Effector memory CD4-positive, alpha-beta T cell (primary cell): Measurements from ENCODE around the gene STAMBP.

Experiments
- DNase-seq, 3 donors: peaks; one replicate each; pipeline ENCODE4 v3.0.0-alpha.2; 2020
- H3K27ac ChIP-seq: 2 replicates; pipeline ENCODE4 v1.7.0; 2013; ENCODE audit warnings: mild to moderate bottlenecking, low read length, moderate library complexity; ENCODE audit not compliant: insufficient read depth, poor library complexity, severe bottlenecking
- H3K27me3 ChIP-seq: replicated peaks from 2 replicates; pipeline ENCODE4 v1.7.0; 2013; ENCODE audit warnings: mild to moderate bottlenecking, low read length; ENCODE audit not compliant: insufficient read depth, control insufficient read depth, poor library complexity, severe bottlenecking
- H3K36me3 ChIP-seq: 2 replicates; pipeline ENCODE4 v1.7.0; 2013; ENCODE audit warnings: mild to moderate bottlenecking, low read length, moderate library complexity; ENCODE audit not compliant: control insufficient read depth, insufficient read depth
- H3K4me1 ChIP-seq: 2 replicates; pipeline ENCODE4 v1.7.0; 2013; ENCODE audit warnings: low read length, mild to moderate bottlenecking; ENCODE audit not compliant: control insufficient read depth, insufficient read depth, poor library complexity, severe bottlenecking
- H3K4me3 ChIP-seq: 2 replicates; pipeline ENCODE4 v1.7.0; 2013; ENCODE audit warnings: low read length, low read depth, mild to moderate bottlenecking; ENCODE audit not compliant: insufficient read depth, poor library complexity, severe bottlenecking
- H3K9me3 ChIP-seq: 2 replicates; pipeline ENCODE4 v1.7.0; 2013; ENCODE audit warnings: mild to moderate bottlenecking, low read length, moderate library complexity; ENCODE audit not compliant: control insufficient read depth

Gene STAMBP

GRCh38 chr2:73836141-73836943 is 7.6 kb downstream of the STAMBP start:
- H3K9me3 ChIP-seq = no peaks in the 10 kb centered on the region
- H3K36me3 ChIP-seq = peaks cover 5% of the 10 kb centered on the region
- H3K4me3 ChIP-seq = no peak overlapping the region
- H3K27ac ChIP-seq = no peak overlapping the region
- H3K4me1 ChIP-seq = no peaks in the 10 kb centered on the region
- H3K27me3 ChIP-seq = no peaks in the 10 kb centered on the region
- no peak for DNase-seq

DNA sequence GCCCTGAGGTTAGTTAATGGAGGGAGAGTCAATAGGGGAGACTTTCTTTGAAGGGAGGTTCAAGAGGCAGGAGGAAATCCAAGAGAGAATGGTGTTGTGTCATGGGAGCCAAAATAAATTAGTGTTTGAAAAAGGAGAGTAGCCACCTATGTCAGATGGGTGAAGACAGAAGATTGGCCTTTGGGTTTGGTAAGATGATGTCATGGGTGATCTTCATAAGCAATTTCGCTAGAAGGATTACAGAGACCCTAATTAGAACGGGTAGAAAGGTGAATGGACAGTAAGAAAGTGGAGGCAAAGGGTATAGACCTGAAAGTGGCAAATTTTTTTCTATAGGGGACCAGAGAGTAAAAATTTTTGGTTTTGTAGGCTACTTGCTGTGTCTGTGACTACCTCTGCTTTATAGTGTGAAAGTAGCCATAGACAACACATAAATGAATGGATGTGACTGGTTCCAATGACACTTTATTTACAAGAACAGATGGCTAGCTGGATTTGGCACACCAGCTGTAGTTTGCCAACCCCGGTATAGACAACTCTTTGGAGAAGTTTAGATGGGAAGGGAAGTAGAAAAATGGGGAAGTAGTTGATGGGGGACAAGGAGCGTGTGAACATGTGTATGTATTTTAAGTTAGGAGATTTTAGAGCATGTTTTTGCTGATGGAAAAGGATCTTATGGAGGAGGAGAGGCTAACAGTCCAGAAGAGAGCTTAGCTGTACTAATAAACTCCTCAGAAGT is 9.3 kb downstream of the STAMBP start:
- Histone ChIP-seq H3K27ac (no peak overlapping the region), H3K4me1 (no peaks in the 10 kb centered on the region), H3K27me3 (no peaks in the 10 kb centered on the region), H3K9me3 (no peaks in the 10 kb centered on the region), H3K4me3 (no peak overlapping the region), H3K36me3 (peaks cover 5% of the 10 kb centered on the region)
- DNase-seq = no peak

DNA sequence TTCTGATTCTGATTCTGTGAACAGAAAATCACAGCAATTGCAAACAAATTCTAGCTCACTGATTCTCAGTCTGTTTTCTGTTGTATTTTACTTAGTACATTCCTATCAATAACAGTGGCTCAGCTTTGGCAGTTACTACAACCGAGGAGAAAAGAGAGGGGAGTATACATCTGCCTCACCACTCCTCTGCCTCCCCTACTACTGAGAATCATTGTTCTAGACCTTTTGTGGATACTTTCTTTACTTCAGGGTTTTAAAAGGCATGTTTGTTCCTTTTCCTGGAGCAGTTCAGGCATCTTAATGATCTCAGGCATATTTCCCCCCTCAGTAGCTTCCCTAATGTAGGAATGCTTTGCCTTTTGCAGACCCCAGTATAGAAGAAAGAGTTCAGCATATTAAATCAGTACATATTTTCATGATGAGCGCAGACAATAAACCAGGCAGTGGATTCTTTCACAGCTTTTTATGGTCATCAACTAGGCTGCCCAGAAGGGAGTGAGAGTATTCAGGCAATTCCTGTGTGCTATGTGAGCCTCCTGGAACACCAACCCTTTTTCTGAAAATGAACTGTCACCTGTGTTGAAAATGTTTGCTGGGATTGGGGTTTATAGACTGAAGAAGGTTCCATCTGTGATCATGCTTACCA is 10.3 kb downstream of the STAMBP start:
- H3K4me3 ChIP-seq = no peak overlapping the region
- H3K9me3 ChIP-seq = no peaks in the 10 kb centered on the region
- H3K27ac ChIP-seq = no peak overlapping the region
- peaks cover 7% of the 10 kb centered on the region for H3K36me3 ChIP-seq
- H3K27me3 ChIP-seq = no peaks in the 10 kb centered on the region
- no peak for DNase-seq
- H3K4me1 ChIP-seq = no peaks in the 10 kb centered on the region

DNA sequence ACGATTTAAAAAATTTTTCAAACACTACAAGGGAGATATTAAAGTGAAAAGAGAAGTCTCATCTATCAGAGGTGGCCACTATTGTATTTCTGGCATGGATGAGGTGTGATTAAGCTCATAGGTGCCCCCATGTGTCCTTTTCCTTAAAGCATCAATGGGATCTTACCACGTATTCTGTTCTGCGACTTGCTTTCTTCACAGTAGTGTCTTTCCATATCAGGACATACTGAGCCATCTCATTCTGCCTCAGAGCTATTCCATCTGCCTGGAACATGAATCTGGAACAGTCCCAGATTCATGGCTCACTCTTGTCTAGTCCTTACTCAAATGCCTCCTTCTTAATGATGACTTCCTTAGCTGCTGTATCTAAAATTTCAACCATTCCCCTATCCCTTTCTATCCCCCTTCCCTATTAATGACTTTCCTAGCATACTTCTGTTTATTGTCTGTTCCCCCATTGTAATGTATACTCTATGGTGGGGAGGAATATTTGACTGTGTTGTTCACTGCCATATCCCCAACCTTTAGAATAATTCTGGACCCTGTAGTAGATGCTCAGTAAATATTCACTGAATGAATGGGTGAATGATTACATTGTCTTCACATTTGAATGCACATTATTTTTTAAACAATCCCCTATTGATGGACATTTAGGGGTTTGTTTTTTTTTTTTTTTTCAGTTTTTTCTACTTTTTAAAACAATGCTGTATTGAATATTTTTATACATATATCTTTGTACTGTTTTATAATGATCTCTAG is 11.1 kb downstream of the STAMBP start:
- no peak overlapping the region for H3K27ac ChIP-seq
- no peak overlapping the region for H3K4me3 ChIP-seq
- H3K4me1 ChIP-seq = no peaks in the 10 kb centered on the region
- H3K36me3 ChIP-seq = peaks cover 10% of the 10 kb centered on the region
- DNase-seq = no peak
- no peaks in the 10 kb centered on the region for H3K9me3 ChIP-seq
- H3K27me3 ChIP-seq = no peaks in the 10 kb centered on the region

DNA sequence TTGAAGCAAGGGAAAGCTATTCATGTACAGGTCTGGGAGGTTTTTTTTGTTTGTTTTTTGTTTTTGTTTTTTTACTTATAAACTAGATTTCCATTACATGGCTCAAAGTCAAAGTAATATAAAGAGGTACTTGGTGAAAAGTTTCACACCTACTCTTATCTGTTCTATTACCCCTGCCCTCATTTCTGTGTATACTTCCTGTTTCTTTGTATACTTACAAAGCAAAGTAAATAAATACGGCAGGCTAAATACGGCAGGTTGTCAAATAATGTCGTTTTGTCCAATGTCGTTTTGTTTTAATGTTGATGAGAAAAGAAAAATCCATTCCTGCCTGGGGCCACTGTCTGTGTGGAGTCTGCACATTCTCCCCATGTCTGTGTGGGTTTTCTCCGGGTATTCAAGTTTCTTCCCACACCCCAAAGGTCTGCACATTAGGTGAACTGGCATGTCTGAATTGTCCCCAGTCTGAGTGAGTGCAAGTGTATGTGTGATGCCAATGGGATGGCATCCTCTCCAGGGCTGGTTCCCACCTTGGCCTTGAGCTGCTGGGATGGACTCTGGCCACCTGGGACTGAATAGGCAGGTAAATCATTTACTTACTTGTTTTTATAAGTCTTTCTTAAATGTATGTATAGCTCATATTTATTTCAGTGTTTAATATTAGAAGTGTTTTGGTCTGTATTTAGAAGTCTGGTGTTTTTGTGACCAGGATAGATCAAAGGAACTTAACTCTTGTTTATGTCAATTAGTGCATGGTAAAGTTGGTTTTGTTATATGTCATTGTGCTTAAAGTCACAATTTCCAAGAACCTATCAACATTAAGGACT is 13.4 kb downstream of the STAMBP start:
- Histone ChIP-seq H3K4me3 (no peak overlapping the region), H3K27ac (no peak overlapping the region), H3K9me3 (no peaks in the 10 kb centered on the region), H3K4me1 (no peaks in the 10 kb centered on the region), H3K36me3 (peaks cover 31% of the 10 kb centered on the region), H3K27me3 (no peaks in the 10 kb centered on the region)
- no peak for DNase-seq

DNA sequence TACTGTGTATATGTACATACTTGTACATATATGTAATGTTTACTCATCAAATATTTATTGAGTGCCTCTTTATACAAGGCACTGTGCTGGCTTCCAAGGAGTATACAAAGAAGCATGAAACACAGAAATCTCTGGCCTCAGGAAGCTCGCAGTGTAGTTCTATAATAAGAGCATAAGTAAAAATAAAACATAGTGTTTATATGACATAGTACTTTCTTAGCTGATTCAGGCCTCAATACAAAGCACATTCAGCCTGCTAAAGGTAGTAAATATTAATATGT is 13.9 kb downstream of the STAMBP start:
- no peak overlapping the region for H3K27ac ChIP-seq
- H3K9me3 ChIP-seq = no peaks in the 10 kb centered on the region
- no peaks in the 10 kb centered on the region for H3K27me3 ChIP-seq
- H3K36me3 ChIP-seq = peaks cover 36% of the 10 kb centered on the region
- H3K4me1 ChIP-seq = no peaks in the 10 kb centered on the region
- no peak overlapping the region for H3K4me3 ChIP-seq
- DNase-seq = no peak

DNA sequence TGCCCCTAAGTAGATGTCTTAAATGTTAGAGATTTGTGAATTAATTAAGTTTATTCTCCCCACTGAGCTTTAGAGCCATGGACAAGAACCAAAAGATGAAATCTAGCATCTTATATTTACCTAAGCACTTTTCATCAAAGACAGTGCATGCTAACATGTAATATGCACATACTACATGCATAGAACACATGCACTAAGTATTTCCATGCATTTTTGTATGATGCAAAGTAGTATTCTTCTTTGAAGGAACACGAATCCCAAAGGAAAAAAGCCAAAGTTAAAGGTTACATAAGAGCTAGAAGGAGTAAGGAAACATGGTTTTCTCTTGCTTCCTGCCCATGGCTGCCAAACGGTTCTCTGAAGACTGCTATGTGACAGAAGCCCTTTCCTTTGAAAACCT is 15.3 kb downstream of the STAMBP start:
- DNase-seq = no peak
- no peaks in the 10 kb centered on the region for H3K27me3 ChIP-seq
- H3K4me1 ChIP-seq = no peaks in the 10 kb centered on the region
- H3K4me3 ChIP-seq = no peak overlapping the region
- H3K27ac ChIP-seq = no peak overlapping the region
- H3K36me3 ChIP-seq = peaks cover 48% of the 10 kb centered on the region
- no peaks in the 10 kb centered on the region for H3K9me3 ChIP-seq

- Histone ChIP-seq H3K36me3 (peaks cover 75% of the 10 kb centered on the region), H3K27ac (no peak overlapping the region), H3K9me3 (no peaks in the 10 kb centered on the region), H3K4me3 (no peak overlapping the region), H3K27me3 (no peaks in the 10 kb centered on the region), H3K4me1 (no peaks in the 10 kb centered on the region)
- DNase-seq = no peak
Measured at GRCh38 chr2:73850009-73850408, 21.2 kb downstream of the STAMBP start.

DNA sequence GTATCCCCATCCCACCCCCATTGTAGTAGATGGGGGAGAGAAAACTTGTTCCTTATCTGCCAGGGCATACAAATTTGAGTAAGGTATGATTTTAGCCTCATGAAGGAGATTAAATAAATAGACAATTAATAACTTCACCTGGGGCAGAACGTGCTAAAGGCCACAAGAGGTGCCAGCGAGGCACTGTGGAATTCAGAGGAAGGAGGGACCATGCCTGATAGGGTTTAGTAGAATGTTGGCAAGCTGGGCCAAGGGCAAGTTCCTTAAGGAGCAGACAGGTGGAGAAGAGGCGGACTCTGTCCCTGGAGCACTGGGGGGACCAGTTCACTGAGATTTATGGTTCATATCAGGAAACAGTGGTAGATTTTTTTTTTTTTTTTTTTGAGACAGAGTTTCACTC is 22.5 kb downstream of the STAMBP start:
- peaks cover 70% of the 10 kb centered on the region for H3K36me3 ChIP-seq
- no peak for DNase-seq
- no peaks in the 10 kb centered on the region for H3K9me3 ChIP-seq
- no peaks in the 10 kb centered on the region for H3K4me1 ChIP-seq
- H3K4me3 ChIP-seq = no peak overlapping the region
- no peaks in the 10 kb centered on the region for H3K27me3 ChIP-seq
- no peak overlapping the region for H3K27ac ChIP-seq
